MM.1S (cell line): ENCODE data around the gene KCNK18.

Experiments used
- DNase-seq: peaks from one replicate; pipeline ENCODE4 v3.0.0-alpha.2; 2015
- H2AFZ ChIP-seq: fragments of 300-600 bp; sonication (generic); 2 replicates; pipeline ENCODE4 v1.6.0; 2016; ENCODE audit warnings: antibody characterized with exemption, low read length
- H3F3A ChIP-seq: fragments of 300-600 bp; sonication (generic); 2 replicates; pipeline ENCODE4 v1.6.1; 2016; ENCODE audit warnings: mild to moderate bottlenecking, antibody characterized with exemption, low read length, moderate library complexity, mixed read lengths; ENCODE audit not compliant: insufficient read depth
- H3K27ac ChIP-seq: fragments of 300-600 bp; sonication (generic); 2 replicates; pipeline ENCODE4 v1.5.1; 2016; ENCODE audit warnings: mild to moderate bottlenecking, low read length
- H3K27me3 ChIP-seq: fragments of 300-600 bp; sonication (generic); replicated peaks from 2 replicates; pipeline ENCODE4 v1.6.0; 2016; ENCODE audit warnings: low read length; ENCODE audit not compliant: insufficient read depth
- H3K36me3 ChIP-seq: fragments of 300-600 bp; sonication (generic); replicated peaks from 2 replicates; pipeline ENCODE4 v1.6.1; 2016; ENCODE audit warnings: mild to moderate bottlenecking, low read length, mixed read lengths; ENCODE audit not compliant: insufficient read depth
- H3K4me1 ChIP-seq: fragments of 300-600 bp; sonication (generic); 2 replicates; pipeline ENCODE4 v1.6.1; 2016; ENCODE audit warnings: low read length, mixed read lengths
- H3K4me2 ChIP-seq: fragments of 300-600 bp; sonication (generic); 2 replicates; pipeline ENCODE4 v1.6.0; 2016; ENCODE audit warnings: low read depth, low read length
- H3K4me3 ChIP-seq: fragments of 300-600 bp; sonication (generic); 2 replicates; pipeline ENCODE4 v1.5.1; 2016; ENCODE audit warnings: low read length, mixed read lengths
- H3K79me2 ChIP-seq: fragments of 300-600 bp; sonication (generic); 2 replicates; pipeline ENCODE4 v1.6.1; 2016; ENCODE audit warnings: mixed run types, low read length, mixed read lengths
- H3K9ac ChIP-seq: fragments of 300-600 bp; sonication (generic); 2 replicates; pipeline ENCODE4 v1.6.1; 2016; ENCODE audit warnings: low read length, mixed read lengths
- H3K9me2 ChIP-seq: fragments of 300-600 bp; sonication (generic); replicated peaks from 2 replicates; pipeline ENCODE4 v1.6.1; 2016; ENCODE audit warnings: mild to moderate bottlenecking, low read length, mixed read lengths; ENCODE audit not compliant: insufficient read depth
- H3K9me3 ChIP-seq: fragments of 300-600 bp; sonication (generic); replicated peaks from 2 replicates; pipeline ENCODE4 v1.6.1; 2016; ENCODE audit warnings: mild to moderate bottlenecking, low read length, mixed read lengths; ENCODE audit not compliant: insufficient read depth
- H4K20me1 ChIP-seq: fragments of 300-600 bp; sonication (generic); 2 replicates; pipeline ENCODE4 v1.6.1; 2016; ENCODE audit warnings: mild to moderate bottlenecking, low read length, moderate library complexity, mixed read lengths; ENCODE audit not compliant: insufficient read depth
- CTCF ChIP-seq: fragments of 300-600 bp; sonication (generic); IDR thresholded peaks from 2 replicates; pipeline ENCODE4 v1.5.1; 2016; ENCODE audit warnings: antibody characterized with exemption, low read length, mixed read lengths
- EZH2 ChIP-seq: fragments of 300-600 bp; sonication (generic); optimal IDR thresholded peaks from 2 replicates; pipeline ENCODE3; 2017; ENCODE audit warnings: low read depth, mild to moderate bottlenecking, antibody characterized with exemption, low read length, mixed read lengths
- EZH2phosphoT487 ChIP-seq: fragments of 300-600 bp; sonication (generic); IDR thresholded peaks from 2 replicates; pipeline ENCODE4 v1.6.1; 2018; ENCODE audit warnings: antibody characterized with exemption, low read length

KCNK18 gene

DNA sequence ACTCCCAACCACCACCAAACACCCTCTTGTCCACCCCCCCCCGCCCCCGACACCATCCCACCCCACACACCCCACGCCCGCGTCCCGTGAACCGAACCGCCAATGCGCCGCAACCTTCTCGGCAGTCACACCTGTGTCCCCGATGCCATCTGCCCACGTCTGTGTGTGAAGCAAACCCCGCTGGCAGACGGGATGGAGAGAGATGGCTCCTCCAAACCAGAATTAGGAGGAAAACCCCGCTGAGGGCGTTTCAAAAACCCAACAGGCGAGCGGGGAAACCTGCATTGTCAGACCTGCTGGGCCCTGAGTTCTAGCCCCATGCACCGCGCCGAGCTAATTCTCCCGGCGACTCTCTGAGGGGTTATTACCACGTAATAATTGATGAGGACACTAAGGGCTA lies 28.6 kb upstream of the KCNK18 start:
- Histone ChIP-seq H3K79me2 (no peaks in the 10 kb centered on the region), H3K36me3 (no peaks in the 10 kb centered on the region), H2AFZ (no peak overlapping the region), H3K27me3 (peaks cover 41% of the 10 kb centered on the region), H3K4me1 (no peaks in the 10 kb centered on the region), H3K4me3 (no peak overlapping the region), H4K20me1 (no peaks in the 10 kb centered on the region), H3F3A (no peaks in the 10 kb centered on the region), H3K9ac (no peak overlapping the region), H3K27ac (no peak overlapping the region), H3K9me2 (no peaks in the 10 kb centered on the region), H3K9me3 (no peaks in the 10 kb centered on the region), H3K4me2 (no peak overlapping the region)
- no peak for DNase-seq
- TF ChIP-seq EZH2 (no peak), CTCF (no peak), EZH2phosphoT487 (no peak)

DNA sequence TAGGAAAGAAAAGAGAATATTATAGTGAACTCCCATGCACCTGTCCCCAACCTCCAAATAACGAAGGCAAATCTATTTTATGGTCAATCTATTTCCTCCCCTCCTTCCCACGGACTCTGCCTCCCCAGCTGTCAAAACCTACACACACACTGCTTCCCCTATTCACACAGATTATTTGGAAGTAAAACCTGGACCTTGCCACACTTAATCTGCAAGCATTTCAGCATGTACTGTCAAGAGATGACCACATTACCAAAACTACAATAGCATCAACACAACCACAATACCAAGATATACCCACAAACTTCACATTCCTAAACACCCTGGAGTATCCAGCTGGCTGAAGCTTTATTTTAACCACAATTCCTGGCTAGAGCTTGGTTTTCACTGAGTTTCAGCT lies 27.8 kb upstream of the KCNK18 start:
- H2AFZ ChIP-seq: no peak overlapping the region
- H3K27me3 ChIP-seq: peaks cover 34% of the 10 kb centered on the region
- no peak for TF ChIP-seq EZH2
- TF ChIP-seq EZH2phosphoT487: no peak
- no peak for TF ChIP-seq CTCF

GRCh38 chr10:117170244-117170643 lies 27.0 kb upstream of the KCNK18 start:
- Histone ChIP-seq H3K4me1 (peaks cover 6% of the 10 kb centered on the region; the same call in 1 of the 2 replicates), H3K4me2 (no peak overlapping the region), H3K27me3 (peaks cover 26% of the 10 kb centered on the region), H3K9me3 (no peaks in the 10 kb centered on the region), H3K27ac (no peak overlapping the region), H4K20me1 (no peaks in the 10 kb centered on the region), H3K4me3 (no peak overlapping the region), H3K36me3 (no peaks in the 10 kb centered on the region), H3K9me2 (no peaks in the 10 kb centered on the region), H3K9ac (no peak overlapping the region), H3K79me2 (no peaks in the 10 kb centered on the region), H3F3A (no peaks in the 10 kb centered on the region), H2AFZ (no peak overlapping the region)
- no peak for TF ChIP-seq EZH2
- TF ChIP-seq CTCF: no peak
- TF ChIP-seq EZH2phosphoT487: no peak
- DNase-seq: no peak

More for the DNA sequence above, 27.8 kb upstream of the KCNK18 start:
- H3K4me1 ChIP-seq: peaks cover 4% of the 10 kb centered on the region; the same call in 1 of the 2 replicates
- H3K79me2 ChIP-seq: no peaks in the 10 kb centered on the region
- H3K9me2 ChIP-seq: no peaks in the 10 kb centered on the region
- no peak for DNase-seq
- no peak overlapping the region for H3K4me3 ChIP-seq
- H3K4me2 ChIP-seq: no peak overlapping the region
- H3K9ac ChIP-seq: no peak overlapping the region
- no peaks in the 10 kb centered on the region for H3K36me3 ChIP-seq
- no peaks in the 10 kb centered on the region for H4K20me1 ChIP-seq
- no peaks in the 10 kb centered on the region for H3K9me3 ChIP-seq
- H3K27ac ChIP-seq: no peak overlapping the region
- H3F3A ChIP-seq: no peaks in the 10 kb centered on the region
